Heart left ventricle (tissue), 13 donors: ENCODE measurements around the gene ST3GAL5.

ENCODE experiments used
- POLR2A ChIP-seq, 2 donors: fragments of 450-650 bp; IDR thresholded peaks; one replicate each; pipeline ENCODE4 v1.6.1; 2017; ENCODE audit warnings: antibody characterized with exemption in 2 of 2, mild to moderate bottlenecking in 2 of 2, moderate library complexity in 2 of 2
- TF ChIP-seq, protein P1 (sequence below), 12 donors: fragments of 200-600 bp; sonication (generic) in 4 of 12; IDR thresholded peaks; one replicate each; pipeline versions ENCODE4 v1.5.0 to v1.8.0; 2018 to 2022; ENCODE audit warnings: antibody characterized with exemption in 12 of 12, mild to moderate bottlenecking in 5 of 12
- donor health status: ischemic (EF 13 %, LVEDD 7.1; RV severe dilation, severe dysfunction).
- donor health status: DM: no; HTN: yes; CAD: no.
- donor health status: DM: no; HTN: no; CAD: no.
- donor health status: ischemic (EF 25% LVEDD 6.9; RV normal size, moderate dysfunction).
- donor health status: ischemic (EF 25% LVEDD 5.7; RV mildly dilated, moderate dysfunction).
- donor health status: ischemic (EF 35%, LVEDD 5.7; RV mildly dilated, moderate dysfunction).
- donor health status: nonischemic (EF 11% LVEDD 7.7; RV severe dilation, severe dysfunction).
- donor health status: DM: yes; HTN: yes; CAD: no.
- donor health status: PGD.
- donor health status: ischemic (EF 29% LVEDD 5.4; RV normal size, mild dysfunction).
- donor health status: nonischemic (EF 23%, LVEDD 6.1; RV moderate dilation, normal function).

DNA sequence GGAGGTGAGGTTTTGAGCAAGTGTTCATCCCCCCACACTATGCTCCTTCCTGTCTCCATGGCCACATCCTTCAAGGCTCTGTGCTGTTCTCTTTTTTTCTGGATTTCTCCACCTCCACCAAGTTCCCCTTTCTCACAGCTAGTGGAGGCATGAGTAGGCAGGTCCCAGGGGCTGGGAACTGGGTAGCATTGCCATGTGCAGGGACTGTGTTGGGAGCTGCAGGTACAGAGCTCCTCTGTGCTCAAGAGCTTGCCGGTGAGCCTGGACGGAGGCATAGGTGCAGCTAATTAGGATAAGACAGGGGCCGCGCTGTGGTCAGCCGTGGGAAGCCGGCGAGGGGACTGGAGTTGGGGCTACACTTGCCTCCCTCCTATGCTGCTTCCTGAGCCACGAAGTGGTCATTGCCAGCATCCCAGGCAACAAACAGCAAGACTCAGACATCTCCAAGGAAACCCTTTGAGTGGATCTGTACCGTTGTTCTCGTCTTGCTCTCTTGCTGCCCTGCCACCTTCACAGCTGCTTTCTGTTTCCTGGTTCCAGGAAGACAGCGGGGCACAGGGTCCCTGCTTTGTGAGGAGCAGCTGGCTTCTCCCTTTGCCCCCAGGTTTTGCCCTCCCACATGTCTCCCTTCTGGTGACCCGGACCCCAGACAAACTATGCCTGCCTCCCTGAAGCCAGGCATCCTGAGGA lies 98.1 kb downstream of the ST3GAL5 start:
- TF ChIP-seq, protein P1, sequence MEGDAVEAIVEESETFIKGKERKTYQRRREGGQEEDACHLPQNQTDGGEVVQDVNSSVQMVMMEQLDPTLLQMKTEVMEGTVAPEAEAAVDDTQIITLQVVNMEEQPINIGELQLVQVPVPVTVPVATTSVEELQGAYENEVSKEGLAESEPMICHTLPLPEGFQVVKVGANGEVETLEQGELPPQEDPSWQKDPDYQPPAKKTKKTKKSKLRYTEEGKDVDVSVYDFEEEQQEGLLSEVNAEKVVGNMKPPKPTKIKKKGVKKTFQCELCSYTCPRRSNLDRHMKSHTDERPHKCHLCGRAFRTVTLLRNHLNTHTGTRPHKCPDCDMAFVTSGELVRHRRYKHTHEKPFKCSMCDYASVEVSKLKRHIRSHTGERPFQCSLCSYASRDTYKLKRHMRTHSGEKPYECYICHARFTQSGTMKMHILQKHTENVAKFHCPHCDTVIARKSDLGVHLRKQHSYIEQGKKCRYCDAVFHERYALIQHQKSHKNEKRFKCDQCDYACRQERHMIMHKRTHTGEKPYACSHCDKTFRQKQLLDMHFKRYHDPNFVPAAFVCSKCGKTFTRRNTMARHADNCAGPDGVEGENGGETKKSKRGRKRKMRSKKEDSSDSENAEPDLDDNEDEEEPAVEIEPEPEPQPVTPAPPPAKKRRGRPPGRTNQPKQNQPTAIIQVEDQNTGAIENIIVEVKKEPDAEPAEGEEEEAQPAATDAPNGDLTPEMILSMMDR (IDR thresholded peaks at IDR 0.05), result no peak
- no peak for TF ChIP-seq POLR2A (IDR thresholded peaks at IDR 0.05)
